HG03045 (cell line): Measurements from ENCODE around the gene KRT74.

Experiments used
- ATAC-seq: cut with Tn5 transposase; IDR thresholded peaks from one replicate; pipeline ENCODE4 v1.9.1; 2021; ENCODE audit warnings: mild to moderate bottlenecking, moderate library complexity; ENCODE audit not compliant: unreplicated experiment

Gene KRT74

DNA sequence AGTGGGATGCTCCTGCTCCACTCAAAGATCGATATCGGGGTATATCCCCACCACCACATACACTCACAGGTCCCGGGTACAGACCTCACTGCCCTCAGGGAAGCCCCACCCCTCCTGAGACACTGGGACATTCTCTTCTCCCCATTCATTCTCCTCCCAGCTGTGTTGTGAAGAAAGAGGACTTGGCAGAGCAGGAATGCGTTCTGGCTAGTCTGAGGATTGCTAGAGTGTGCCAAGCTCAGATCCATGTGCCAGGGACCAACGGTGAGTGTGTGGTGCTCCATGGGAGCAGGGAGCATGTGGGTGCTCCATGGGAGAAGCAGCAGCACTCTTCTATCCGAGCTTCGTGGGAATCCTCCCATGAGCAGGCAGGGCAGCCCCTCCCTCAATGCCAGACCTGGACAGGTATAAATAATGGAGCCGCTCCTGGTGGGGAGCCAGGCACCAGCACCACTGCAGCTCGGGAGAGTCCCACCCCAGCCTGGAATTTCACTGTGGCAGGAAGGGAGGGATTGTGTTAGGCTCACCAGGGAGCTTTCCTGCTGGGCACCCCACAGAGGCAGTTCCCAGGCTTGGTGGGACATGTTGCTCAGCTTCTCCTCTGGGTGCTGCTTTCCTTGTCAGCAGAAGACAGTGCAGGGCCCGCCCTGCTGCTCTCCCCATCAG is 51.2 kb downstream of the KRT74 start:
- ATAC-seq, result no peak

DNA sequence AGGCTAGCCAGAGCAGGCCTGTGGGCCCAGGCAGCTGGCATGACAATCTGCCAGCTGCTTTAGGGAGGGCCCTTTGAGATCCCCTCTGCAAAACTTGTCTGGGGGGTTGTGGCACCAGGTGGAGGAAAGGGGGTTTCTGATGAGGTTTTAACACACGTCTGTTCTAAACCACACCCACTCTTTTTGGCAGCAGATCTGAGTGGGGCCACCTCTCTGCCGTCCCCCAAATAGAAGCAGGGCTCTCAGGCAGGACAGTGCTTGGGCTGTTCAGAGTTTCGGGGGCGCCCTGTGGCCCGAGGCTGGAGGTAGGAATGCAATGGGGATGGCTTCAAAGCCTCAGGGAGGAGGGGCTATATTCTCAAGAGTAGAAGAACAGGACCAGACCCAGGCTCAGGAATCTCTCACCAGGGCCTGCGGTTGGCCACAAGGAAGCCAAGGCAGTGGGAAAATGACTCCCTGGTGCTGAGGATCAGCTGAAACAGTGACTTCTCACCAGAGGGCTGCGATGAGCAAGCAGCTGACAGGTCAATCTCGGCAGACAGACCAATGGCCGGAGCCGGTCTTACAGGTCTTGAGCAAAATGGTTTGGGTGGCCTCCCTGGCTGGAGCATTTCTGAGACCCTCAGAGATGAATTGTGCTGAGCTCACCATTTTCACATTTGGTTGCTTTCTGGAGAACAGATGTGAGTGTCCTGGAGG is 51.9 kb downstream of the KRT74 start:
- ATAC-seq, result no peak

DNA sequence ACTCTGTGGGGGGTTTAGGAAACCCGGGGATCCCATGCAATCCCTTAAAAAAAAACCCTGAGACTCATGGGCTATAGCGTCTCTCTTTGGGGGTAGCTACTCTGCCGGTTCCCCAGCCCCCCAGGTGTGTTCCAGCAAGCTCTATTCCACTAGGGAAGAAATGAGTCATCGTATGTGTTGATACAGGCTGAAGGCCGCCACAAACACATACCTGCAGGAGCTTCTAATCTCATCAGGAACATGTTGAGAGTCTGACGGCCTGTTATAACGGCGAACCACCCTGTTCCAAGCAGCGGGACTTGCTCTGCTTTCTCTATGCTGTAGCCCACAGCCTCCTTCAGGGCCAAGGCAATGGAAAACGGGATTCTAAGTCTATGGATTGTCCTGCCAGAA is 52.5 kb downstream of the KRT74 start:
- no peak for ATAC-seq

DNA sequence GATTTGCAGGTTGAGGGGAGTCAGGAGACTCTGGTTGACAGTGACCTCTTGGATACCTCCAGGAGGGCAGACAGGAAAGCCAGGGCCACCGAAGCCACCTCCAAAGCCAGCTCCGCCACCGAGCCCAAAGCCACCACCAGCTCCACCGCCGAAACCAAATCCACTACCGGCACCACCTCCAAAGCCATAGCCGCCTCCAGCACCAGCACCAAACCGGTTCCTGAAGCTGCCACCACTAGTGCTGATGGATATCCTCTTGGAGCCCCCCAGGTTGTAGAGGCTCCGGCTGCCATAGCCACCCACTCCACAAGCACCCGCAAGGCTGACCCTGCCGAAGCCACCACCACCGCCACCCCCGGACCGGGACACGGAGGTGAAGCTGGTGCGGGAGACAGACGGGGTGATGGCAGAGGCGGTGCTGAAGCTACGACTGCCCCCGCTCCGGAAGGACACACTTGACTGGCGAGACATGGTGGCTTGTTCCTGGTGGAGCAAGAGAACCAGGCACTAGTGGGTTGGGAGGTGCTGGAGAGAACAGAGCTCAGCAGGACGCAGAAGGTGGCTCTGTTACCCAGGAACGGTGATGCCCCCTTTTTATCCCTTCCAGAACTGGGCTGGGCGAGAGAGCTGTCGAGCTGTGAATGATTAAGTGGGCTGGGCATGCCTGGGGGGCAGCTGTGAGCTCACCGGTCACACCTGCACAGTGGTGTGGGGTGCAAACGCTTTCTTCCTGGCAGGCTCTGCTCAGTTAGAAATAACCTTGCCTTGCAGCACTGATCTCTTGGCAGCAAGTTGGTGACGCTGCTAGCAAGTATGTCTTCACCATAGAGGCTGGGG is 53.6 kb downstream of the KRT74 start, which contains the start of gene KRT5:
TSS of gene KRT5 (minus strand) at position 569 of the 837 bp plus-strand sequence. CDS start at position 471, 98 bp downstream.
- ATAC-seq, result no peak

DNA sequence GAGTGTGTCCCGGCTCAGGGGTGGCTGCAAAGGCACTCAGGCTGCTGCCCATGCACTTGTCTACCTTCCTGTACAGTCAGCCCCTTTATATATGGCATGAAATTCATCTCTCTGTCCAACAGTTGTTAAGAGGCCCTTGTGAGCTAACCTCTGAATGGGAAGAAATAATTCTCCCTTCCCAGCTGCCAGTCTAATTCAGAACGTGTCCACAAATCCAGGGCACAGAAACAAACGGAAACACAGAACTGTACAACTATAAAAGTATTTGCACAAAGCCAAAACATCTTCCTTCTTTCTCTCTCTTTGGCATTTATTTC is 54.3 kb downstream of the KRT74 start:
- ATAC-seq, result no peak

DNA sequence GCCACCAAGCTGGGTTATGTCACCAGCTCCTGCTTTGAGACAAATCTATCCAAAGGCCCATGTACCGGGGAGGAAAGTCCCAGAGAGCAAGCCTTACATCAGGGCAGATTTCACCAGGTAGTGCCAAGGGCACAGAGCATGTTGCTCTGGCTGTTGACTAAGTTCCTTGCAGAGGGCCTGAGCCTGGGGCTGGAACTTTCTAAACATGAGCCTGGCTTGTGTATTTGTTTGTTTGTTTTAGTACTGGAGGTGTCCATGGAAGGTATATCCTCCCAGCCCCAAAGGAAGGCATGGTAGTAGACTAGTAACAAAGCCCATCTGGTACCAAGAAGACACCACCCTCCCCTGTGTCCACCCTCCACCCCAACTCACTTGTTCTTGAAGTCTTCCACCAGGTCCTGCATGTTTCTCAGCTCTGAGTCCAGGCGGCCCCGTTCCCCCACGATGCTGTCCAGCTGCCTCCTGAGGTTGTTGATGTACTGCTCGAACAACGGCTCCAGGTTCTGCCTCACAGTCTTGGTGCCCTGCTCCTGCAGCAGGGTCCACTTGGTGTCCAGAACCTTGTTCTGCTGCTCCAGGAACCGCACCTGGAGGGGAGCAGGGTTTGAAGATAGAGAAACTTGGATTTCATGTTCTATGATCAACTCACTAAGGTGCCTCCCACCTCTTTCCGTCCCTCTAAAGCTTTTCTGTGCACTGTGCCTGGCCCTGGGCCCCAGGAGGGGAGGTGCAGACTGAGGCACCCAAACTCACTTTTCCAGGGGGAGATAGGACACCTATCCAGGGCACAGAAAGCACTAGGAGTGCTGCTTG is 54.9 kb downstream of the KRT74 start:
- ATAC-seq, result no peak

DNA sequence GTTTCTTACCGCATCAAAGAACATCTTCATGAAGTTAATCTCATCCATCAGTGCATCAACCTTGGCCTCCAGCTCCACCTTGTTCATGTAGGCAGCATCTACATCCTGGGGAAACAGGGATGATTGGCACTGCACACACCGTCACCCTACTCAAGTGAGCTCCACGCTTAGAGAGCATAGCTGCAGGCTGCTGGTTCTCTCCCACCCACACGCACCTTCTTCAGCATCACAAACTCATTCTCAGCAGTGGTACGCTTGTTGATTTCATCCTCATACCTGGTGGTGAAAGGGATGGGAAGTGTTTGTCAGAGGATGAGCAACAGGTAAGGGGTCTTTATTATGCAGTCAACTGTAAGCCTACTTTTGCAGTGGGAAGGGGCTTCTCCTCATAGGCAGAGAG is 55.8 kb downstream of the KRT74 start:
- no peak for ATAC-seq

DNA sequence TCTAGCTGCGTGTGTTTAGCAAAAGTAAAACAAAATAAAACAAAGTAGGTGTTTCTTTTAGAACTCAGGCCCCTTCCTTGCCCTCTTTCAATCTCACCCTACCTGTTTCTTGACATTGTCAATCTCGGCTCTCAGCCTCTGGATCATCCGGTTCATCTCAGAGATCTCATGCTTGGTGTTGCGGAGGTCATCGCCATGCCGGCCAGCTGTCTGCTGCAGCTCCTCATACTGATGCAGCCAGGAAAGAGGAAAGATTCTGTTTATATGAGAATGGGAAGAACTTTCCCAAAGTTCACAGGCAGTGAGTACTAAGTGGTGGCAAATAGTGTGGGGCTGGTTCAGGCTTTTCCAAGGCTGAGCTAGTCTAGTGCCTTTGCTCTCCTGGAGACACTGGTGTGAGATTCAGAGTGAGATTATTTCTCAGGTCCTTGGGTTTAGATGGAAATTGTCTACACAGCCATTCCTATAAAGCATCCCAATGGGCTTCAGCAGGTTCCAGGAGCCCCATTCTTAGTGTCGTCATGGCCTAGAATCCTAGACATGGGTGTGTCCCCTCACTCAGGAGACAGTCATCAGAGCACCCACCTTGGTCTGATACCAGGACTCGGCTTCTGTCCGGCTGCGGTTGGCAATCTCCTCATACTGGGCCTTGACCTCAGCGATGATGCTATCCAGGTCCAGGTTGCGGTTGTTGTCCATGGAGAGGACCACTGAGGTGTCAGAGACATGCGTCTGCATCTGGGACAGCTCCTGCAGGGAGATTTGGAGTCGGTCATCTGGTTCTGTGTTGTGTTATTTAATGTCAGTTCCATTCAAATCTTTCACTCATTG is 56.4 kb downstream of the KRT74 start:
- ATAC-seq, result no peak

DNA sequence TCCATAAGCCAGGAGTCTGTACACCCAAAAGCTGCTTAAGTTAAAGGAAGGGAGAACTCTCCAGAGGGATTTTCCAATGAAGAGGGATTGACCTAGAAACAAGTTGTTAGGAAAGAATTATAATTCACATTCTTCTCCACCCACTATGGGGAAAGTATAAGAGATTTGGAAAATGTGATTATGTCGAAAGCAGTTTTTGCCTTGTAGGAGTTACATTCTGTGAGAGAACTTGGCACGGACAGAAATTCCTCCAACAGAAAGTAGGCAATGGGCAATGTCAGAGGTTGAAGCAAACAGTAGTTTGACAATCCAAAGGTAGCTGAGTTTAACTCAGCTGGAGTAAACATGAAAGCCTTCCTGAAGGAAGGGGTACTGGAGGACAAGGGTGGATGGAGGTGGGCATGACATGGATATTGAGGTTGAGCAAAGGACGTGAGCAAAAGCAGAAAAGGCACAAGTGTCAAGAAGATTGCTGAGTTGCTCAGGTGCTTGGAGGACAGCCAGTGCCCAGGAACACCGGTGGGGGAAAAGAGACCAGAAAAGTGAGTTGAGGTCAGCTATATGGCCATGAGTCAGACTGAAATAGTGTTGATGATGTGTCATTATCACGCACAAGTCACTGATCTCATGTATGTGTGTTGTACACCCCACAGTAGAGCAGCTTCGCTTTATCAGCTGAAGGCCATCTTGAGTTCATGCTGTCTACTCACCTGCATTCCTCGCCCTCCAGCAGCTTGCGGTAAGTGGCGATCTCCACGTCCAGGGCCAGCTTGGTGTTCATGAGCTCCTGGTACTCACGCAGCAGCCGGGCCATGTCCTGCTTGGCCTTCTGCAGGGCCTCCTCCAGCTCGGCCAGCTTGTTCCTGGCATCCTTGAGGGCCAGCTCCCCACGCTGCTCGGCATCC is 57.5 kb downstream of the KRT74 start:
- ATAC-seq, result no peak
